Measurements from ENCODE around the gene RAB20. TPM values are rescaled to one million over a fixed set of nuclear protein-coding genes. Genes with fewer than 3 reads are reported as not detected.
A peak's percentile ranks its signal among the peaks of the same experiment; 100 is the strongest.

Gene RAB20, protein sequence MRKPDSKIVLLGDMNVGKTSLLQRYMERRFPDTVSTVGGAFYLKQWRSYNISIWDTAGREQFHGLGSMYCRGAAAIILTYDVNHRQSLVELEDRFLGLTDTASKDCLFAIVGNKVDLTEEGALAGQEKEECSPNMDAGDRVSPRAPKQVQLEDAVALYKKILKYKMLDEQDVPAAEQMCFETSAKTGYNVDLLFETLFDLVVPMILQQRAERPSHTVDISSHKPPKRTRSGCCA
- 7.9 TPM for total RNA-seq (2021; ENCODE audit: unreplicated experiment)
- polyA plus RNA-seq (2012; ENCODE audit: insufficient read length) = 7.8 TPM
- percentile 56 among the genes with signal in this experiment for Bru-seq, nascent RNA
- BruChase-seq, experiment 1, labeled RNA remaining after a 2-hour chase = percentile 46 among the genes with signal in this experiment
- percentile 47 among the genes with signal in this experiment for BruChase-seq, experiment 2, labeled RNA remaining after a 6-hour chase
- long read RNA-seq, transcript RAB20-201 (2 exons, 1,518 nt) = major isoform, 15 of 17 reads
- long read RNA-seq, partial matches to known transcripts = 0 of 17 reads
- long read RNA-seq, other reads (novel, unspliced or antisense) = 2 of 17 reads

DNA sequence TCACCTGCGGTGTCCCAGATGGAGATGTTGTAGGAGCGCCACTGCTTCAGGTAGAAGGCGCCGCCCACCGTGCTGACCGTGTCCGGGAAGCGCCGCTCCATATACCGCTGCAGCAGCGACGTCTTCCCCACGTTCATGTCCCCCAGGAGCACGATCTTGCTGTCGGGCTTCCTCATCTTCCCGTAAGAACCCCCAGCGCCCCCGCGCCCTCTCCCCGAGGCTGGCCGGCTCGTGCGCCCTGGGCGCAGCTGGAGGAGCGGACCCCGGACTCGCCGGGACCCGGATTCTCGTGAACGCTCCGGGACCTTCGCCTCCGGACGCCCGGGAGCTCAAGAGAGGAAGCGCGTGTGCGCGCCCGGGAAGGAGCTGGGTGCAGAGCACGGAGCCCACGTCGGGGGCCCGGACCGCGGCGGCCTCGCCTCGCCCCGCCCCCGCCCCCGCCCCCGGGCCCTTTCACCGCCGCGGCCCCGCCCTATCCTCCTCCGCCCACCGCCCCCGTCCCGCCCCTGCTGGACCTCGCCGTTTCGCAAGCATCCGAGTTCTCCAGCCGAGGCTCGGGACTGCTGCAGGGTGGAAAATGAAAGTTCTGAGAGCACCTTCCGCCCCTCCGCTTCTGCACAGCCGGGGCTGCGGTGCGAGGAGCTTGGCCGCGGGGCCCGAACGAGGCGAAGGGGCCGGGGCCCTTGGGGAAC is at the start of gene RAB20:
TSS of gene RAB20 (minus strand) at position 379 of the 692 bp plus-strand sequence. CDS start at position 176, 203 bp downstream.
- H3K4me1 ChIP-seq (ENCODE audit: control insufficient read depth, insufficient read depth, low read length) = peaks cover 5% of the 10 kb centered on the region
- CTCF ChIA-PET = no interaction called here
- peak within 1 kb of the TSS; percentile 77 for H3K27ac ChIP-seq (ENCODE audit: low read length)
- peak within 1 kb of the TSS; percentile 66 to 69 for H3K4me3 ChIP-seq (ENCODE audit: low read depth in 2 of 2, low read length in 2 of 2)
- intact Hi-C loops (cut with micrococcal nuclease; ENCODE audit: unreplicated experiment) (no loop called here), in situ Hi-C loops (cut with HindIII; ENCODE audit: low pct_unique_long_range_greater_than_20kb, low sequenced_read_pairs) (no loop called here)
- H3K36me3 ChIP-seq (ENCODE audit: control insufficient read depth, insufficient read depth, low read length) = no peaks in the 10 kb centered on the region; the same call in 1 of the 2 replicates
- DNase-seq (ENCODE audit: low read depth, low spot score) = no peak
- H3K27me3 ChIP-seq (ENCODE audit: control insufficient read depth, insufficient read depth, low read length) = no peaks in the 10 kb centered on the region
- POLR2A ChIA-PET = interaction anchor here (0.5 to 1.1 kb wide), 4 partner anchors 9 to 1405 kb away, joined by 3 to 6 read pairs (median 4); no protein-coding TSS in a partner anchor
- ATAC-seq = peak; percentile 85
- no peaks in the 10 kb centered on the region for H3K9me3 ChIP-seq (ENCODE audit: control insufficient read depth, insufficient read depth, low read depth, low read length)
- no peak for TF ChIP-seq TCF7L2 (IDR thresholded peaks at IDR 0.05; ENCODE audit: low read depth, low read length)
- TF ChIP-seq, protein P1, sequence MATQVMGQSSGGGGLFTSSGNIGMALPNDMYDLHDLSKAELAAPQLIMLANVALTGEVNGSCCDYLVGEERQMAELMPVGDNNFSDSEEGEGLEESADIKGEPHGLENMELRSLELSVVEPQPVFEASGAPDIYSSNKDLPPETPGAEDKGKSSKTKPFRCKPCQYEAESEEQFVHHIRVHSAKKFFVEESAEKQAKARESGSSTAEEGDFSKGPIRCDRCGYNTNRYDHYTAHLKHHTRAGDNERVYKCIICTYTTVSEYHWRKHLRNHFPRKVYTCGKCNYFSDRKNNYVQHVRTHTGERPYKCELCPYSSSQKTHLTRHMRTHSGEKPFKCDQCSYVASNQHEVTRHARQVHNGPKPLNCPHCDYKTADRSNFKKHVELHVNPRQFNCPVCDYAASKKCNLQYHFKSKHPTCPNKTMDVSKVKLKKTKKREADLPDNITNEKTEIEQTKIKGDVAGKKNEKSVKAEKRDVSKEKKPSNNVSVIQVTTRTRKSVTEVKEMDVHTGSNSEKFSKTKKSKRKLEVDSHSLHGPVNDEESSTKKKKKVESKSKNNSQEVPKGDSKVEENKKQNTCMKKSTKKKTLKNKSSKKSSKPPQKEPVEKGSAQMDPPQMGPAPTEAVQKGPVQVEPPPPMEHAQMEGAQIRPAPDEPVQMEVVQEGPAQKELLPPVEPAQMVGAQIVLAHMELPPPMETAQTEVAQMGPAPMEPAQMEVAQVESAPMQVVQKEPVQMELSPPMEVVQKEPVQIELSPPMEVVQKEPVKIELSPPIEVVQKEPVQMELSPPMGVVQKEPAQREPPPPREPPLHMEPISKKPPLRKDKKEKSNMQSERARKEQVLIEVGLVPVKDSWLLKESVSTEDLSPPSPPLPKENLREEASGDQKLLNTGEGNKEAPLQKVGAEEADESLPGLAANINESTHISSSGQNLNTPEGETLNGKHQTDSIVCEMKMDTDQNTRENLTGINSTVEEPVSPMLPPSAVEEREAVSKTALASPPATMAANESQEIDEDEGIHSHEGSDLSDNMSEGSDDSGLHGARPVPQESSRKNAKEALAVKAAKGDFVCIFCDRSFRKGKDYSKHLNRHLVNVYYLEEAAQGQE (IDR thresholded peaks at IDR 0.05; ENCODE audit: insufficient read depth in 1 of 2, low read depth in 2 of 2, low read length in 1 of 2) = no peak
- TF ChIP-seq, protein P2, sequence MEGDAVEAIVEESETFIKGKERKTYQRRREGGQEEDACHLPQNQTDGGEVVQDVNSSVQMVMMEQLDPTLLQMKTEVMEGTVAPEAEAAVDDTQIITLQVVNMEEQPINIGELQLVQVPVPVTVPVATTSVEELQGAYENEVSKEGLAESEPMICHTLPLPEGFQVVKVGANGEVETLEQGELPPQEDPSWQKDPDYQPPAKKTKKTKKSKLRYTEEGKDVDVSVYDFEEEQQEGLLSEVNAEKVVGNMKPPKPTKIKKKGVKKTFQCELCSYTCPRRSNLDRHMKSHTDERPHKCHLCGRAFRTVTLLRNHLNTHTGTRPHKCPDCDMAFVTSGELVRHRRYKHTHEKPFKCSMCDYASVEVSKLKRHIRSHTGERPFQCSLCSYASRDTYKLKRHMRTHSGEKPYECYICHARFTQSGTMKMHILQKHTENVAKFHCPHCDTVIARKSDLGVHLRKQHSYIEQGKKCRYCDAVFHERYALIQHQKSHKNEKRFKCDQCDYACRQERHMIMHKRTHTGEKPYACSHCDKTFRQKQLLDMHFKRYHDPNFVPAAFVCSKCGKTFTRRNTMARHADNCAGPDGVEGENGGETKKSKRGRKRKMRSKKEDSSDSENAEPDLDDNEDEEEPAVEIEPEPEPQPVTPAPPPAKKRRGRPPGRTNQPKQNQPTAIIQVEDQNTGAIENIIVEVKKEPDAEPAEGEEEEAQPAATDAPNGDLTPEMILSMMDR (IDR thresholded peaks at IDR 0.05) = no peak
- TF ChIP-seq SIN3A (IDR thresholded peaks at IDR 0.05; ENCODE audit: borderline replicate concordance, insufficient read depth, low read depth, low read length) = no peak; the same call in 1 of the 2 replicates
- TF ChIP-seq POLR2AphosphoS5 (IDR thresholded peaks at IDR 0.05; ENCODE audit: low read depth, low read length) = no peak
- BruUV-seq (replicated peaks) = no TSS peak

DNA sequence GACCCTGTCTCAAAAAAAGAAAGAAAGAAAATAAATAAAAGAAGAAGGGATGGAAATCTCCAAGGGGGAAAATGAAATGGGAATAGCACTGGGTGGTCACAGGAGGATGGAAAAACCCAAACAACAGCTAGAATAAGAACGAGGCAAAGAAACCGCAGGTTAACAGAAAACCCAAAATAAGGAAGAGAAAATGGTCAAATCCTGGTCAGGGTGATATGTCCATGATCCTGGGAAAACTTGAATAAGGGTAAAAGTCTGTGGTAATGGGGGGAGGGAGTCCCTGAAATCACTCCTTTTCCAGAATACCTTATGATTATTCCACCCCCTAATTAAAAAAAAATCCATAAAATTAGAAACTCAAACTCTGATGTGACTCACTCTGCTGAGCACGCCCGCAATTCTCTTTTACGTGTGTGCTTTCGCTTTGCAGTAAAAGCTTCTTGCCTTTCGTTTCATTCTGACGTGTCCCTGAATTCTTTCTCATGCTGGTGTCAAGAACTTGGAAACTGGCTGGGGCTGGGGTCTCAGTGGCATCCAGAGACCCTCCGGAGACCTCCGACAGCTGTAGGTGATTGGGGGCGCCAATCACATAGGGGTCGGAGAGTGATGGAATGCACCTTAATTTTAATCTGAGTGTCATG is 49.6 kb upstream of the RAB20 start:
- no peaks in the 10 kb centered on the region for H3K36me3 ChIP-seq (ENCODE audit: control insufficient read depth, insufficient read depth, low read length)
- in situ Hi-C loops (cut with HindIII; ENCODE audit: low pct_unique_long_range_greater_than_20kb, low sequenced_read_pairs) = no loop called here
- H3K9me3 ChIP-seq (ENCODE audit: control insufficient read depth, insufficient read depth, low read depth, low read length) = no peaks in the 10 kb centered on the region
- H3K27me3 ChIP-seq (ENCODE audit: control insufficient read depth, insufficient read depth, low read length) = no peaks in the 10 kb centered on the region
- H3K4me1 ChIP-seq (ENCODE audit: control insufficient read depth, insufficient read depth, low read length) = peaks cover 3% of the 10 kb centered on the region; the same call in 1 of the 2 replicates
- BruUV-seq (replicated peaks) = no TSS peak
- peak overlapping the region; percentile 25 to 40 for H3K4me3 ChIP-seq (ENCODE audit: low read depth in 2 of 2, low read length in 2 of 2)
- TF ChIP-seq POLR2AphosphoS5 (IDR thresholded peaks at IDR 0.05; ENCODE audit: low read depth, low read length) (no peak), TCF7L2 (IDR thresholded peaks at IDR 0.05; ENCODE audit: low read depth, low read length) (no peak), SIN3A (IDR thresholded peaks at IDR 0.05; ENCODE audit: borderline replicate concordance, insufficient read depth, low read depth, low read length) (no peak)
- TF ChIP-seq, protein P2 (IDR thresholded peaks at IDR 0.05) = no peak
- TF ChIP-seq, protein P1 (IDR thresholded peaks at IDR 0.05; ENCODE audit: insufficient read depth in 1 of 2, low read depth in 2 of 2, low read length in 1 of 2) = no peak
- peak overlapping the region; percentile 44; the same call in 1 of the 2 replicates for H3K27ac ChIP-seq (ENCODE audit: low read length)
- ChIA-PET POLR2A (no interaction called here), CTCF (no interaction called here)
- DNase-seq (ENCODE audit: low read depth, low spot score) (no peak), ATAC-seq (no peak)
- intact Hi-C loops (cut with micrococcal nuclease; ENCODE audit: unreplicated experiment) = no loop called here
